GM12878 (cell line): ENCODE data around the gene PSRC1. TPM values are rescaled to one million over a fixed set of nuclear protein-coding genes. Genes with fewer than 3 reads are reported as not detected.

Experiments
- BRCA1 ChIP-seq: IDR thresholded peaks from 2 replicates; pipeline ENCODE4 v1.6.1; 2011; ENCODE audit warnings: low read depth, low read length, improper control_type of control experiment
- HCFC1 ChIP-seq: fragments of 150-350 bp; IDR thresholded peaks from 2 replicates; pipeline ENCODE4 v1.6.1; 2014; ENCODE audit warnings: low read length
- HSF1 ChIP-seq: fragments of 150-350 bp; IDR thresholded peaks from 2 replicates; pipeline ENCODE4 v1.6.1; 2014; ENCODE audit warnings: mild to moderate bottlenecking, low read depth, low read length
- IKZF2 ChIP-seq, 2 experiments: fragments of 450-650 bp; IDR thresholded peaks; 2 replicates each; pipeline ENCODE4 v1.6.1; 2017; ENCODE audit warnings: mild to moderate bottlenecking in 2 of 2, moderate library complexity in 2 of 2
- PAX5 ChIP-seq: IDR thresholded peaks from 2 replicates; pipeline ENCODE4 v1.6.1; 2011; ENCODE audit warnings: low read depth, low read length, borderline replicate concordance
- RB1 ChIP-seq: fragments of 450-650 bp; formaldehyde crosslinking; IDR thresholded peaks from 2 replicates; pipeline ENCODE4 v1.6.1; 2017; ENCODE audit warnings: mild to moderate bottlenecking, borderline replicate concordance
- ZBTB40 ChIP-seq: fragments of 450-650 bp; IDR thresholded peaks from 2 replicates; pipeline ENCODE4 v1.6.1; 2016; ENCODE audit warnings: mild to moderate bottlenecking, moderate library complexity, borderline replicate concordance
- ZNF592 ChIP-seq: fragments of 450-650 bp; IDR thresholded peaks from 2 replicates; pipeline ENCODE4 v1.6.1; 2017; ENCODE audit warnings: mild to moderate bottlenecking, moderate library complexity
- polyA plus RNA-seq, 11 experiments: library from polyadenylated mRNA; depleted of rRNA in 4 of 11; unstranded in 6 of 11; stranded (reverse) in 5 of 11; fragments of >200 nt; fragmentation: Nextera tagmentation in 4 of 11; fragmentation: Illumina TruSeq in 1 of 11; extraction: Ambion mirVana in 4 of 11; extraction: Trizol in 1 of 11; gene quantifications; 1 replicate in 1 of 11; 2 replicates in 10 of 11; pipeline versions ENCODE4 v1.2.1 to v1.2.3, GENCODE V29; 2011 to 2016; ENCODE audit warnings: inconsistent platforms in 2 of 11, missing spikeins in 2 of 11, low read depth in 1 of 11
- total RNA-seq, 4 experiments: library from RNA; depleted of rRNA in 3 of 4; stranded (reverse); fragments of >200 nt in 3 of 4; fragmentation: Illumina TruSeq in 1 of 4; extraction: Trizol in 1 of 4; gene quantifications; 2 replicates each; pipeline versions ENCODE4 v1.2.1 to v1.2.3, GENCODE V29; 2013 to 2021
- TF ChIP-seq, protein P1 (sequence below): IDR thresholded peaks from 2 replicates; pipeline ENCODE4 v1.6.1; 2011; ENCODE audit warnings: low read depth, low read length, improper control_type of control experiment, borderline replicate concordance
- TF ChIP-seq, protein P2 (sequence below): fragments of 450-650 bp; IDR thresholded peaks from 2 replicates; pipeline ENCODE4 v1.6.1; 2016; ENCODE audit warnings: mild to moderate bottlenecking
- TF ChIP-seq, protein P3 (sequence below): IDR thresholded peaks from 2 replicates; pipeline ENCODE4 v1.6.1; 2012; ENCODE audit warnings: low read depth, low read length, improper control_type of control experiment

The PSRC1 gene
- total and polyA plus RNA-seq, 10 of the 15 experiments (the other 5 are each of a cell fraction or from before 2014, with no cell fraction given) = 1.2 to 11.8 (median 4.9) TPM

DNA sequence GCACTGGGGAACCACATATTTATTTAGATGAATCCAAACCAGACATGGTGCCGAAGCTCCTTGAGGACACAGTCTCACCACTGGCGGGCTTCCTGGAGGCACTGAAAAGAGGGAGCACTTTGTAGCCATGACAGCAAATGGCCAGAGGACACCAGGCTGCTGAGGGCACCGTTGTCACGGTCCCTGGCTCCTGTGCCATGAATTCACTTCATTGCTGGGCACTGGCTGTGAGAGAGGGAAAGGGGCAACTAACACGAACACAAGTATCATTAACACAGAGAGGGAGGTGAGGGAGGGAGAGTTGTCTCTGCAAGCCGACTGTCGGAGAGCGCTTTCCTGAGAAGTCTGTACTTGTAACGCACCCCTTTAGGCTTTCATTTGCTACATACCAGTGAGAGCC, 9.4 kb upstream of the PSRC1 start (continued):
- TF ChIP-seq ZBTB40 = no peak
- TF ChIP-seq RB1 = no peak
- TF ChIP-seq IKZF2 (IDR thresholded peaks at IDR 0.05) = no peak
- TF ChIP-seq, protein P1, sequence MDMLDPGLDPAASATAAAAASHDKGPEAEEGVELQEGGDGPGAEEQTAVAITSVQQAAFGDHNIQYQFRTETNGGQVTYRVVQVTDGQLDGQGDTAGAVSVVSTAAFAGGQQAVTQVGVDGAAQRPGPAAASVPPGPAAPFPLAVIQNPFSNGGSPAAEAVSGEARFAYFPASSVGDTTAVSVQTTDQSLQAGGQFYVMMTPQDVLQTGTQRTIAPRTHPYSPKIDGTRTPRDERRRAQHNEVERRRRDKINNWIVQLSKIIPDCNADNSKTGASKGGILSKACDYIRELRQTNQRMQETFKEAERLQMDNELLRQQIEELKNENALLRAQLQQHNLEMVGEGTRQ = no peak
- no peak for TF ChIP-seq BRCA1
- no peak for TF ChIP-seq HSF1
- no peak for TF ChIP-seq HCFC1
- no peak for TF ChIP-seq PAX5
- no peak for TF ChIP-seq ZNF592
- TF ChIP-seq, protein P2, sequence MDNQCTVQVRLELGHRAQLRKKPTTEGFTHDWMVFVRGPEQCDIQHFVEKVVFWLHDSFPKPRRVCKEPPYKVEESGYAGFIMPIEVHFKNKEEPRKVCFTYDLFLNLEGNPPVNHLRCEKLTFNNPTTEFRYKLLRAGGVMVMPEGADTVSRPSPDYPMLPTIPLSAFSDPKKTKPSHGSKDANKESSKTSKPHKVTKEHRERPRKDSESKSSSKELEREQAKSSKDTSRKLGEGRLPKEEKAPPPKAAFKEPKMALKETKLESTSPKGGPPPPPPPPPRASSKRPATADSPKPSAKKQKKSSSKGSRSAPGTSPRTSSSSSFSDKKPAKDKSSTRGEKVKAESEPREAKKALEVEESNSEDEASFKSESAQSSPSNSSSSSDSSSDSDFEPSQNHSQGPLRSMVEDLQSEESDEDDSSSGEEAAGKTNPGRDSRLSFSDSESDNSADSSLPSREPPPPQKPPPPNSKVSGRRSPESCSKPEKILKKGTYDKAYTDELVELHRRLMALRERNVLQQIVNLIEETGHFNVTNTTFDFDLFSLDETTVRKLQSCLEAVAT = no peak
- TF ChIP-seq, protein P3, sequence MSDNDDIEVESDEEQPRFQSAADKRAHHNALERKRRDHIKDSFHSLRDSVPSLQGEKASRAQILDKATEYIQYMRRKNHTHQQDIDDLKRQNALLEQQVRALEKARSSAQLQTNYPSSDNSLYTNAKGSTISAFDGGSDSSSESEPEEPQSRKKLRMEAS = no peak
